Epithelial cell of prostate (primary cell): Measurements from ENCODE around the gene CASP12.
"Not testable (repeated sequence)": the region's sequence is repeated elsewhere in the genome, so short reads cannot be mapped to it uniquely, and the experiment has no call there.

ENCODE experiments used
- DNase-seq: peaks from one replicate; pipeline ENCODE4 v3.0.0-alpha.2; 2011; ENCODE audit warnings: low read depth, low spot score
- H3K27ac ChIP-seq: fragments of 450-650 bp; 2 replicates; pipeline ENCODE4 v1.5.1; 2017; ENCODE audit warnings: mild to moderate bottlenecking

Gene CASP12

DNA sequence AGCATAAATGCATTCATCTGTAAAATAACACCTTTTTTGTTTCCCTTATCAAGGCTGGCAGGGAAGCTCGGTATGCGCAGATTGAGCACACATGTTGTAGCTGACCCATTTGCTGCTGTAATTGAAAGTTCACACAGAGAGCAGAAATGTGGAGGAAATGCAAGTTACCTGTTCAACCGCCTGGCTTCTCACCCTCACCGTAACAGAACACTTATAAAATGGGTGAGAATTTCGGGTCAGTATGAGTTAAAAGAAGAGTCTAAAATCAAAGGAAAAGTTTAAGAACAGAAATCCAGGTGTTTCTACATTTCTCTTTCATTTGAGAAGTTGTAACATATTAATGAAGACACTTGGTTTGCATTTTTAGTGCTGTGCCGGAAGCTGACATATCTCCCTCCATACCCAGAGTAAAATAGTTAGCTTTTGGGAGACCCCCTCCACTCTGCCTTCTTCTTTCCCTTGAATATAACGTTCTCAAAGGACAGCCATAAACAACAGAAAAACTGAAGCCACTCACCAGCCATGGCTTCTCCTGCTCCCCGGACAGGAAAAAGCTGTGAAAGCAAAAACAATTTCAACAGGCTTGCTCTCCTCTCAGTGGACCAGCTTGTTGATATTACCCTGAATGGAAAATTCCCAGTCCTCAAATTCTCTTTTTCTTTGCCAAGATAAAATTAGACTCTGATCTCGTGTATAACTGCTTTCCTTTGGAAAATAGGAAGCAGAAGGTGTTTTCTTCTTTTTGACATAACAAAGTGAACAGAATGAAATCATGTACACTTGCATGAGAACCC lies at the start of gene CASP12:
TSS of gene CASP12 (minus strand) at position 570 of the 794 bp plus-strand sequence.
- no peak for DNase-seq
- H3K27ac ChIP-seq: no peak within 1 kb of the TSS

DNA sequence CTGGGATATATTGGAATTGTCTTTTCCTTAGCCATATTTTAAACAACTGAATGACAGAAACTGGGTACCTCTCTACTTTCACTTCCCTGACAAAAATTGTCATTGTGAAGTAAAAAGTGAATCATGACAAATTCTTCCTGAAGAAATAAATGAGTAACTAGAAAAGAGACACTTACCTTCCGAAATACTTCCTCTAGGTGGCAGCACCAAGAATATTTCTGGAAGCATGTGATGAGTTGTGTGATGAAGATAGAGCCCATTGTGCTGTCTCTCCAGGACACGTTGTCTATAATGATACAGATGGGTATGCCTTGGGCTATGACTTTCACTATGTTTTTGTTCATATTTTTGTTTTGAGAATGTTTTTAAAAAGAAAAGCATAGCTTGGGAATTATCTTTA lies 48.6 kb upstream of the CASP12 start:
- DNase-seq: no peak
- no peak overlapping the region for H3K27ac ChIP-seq

DNA sequence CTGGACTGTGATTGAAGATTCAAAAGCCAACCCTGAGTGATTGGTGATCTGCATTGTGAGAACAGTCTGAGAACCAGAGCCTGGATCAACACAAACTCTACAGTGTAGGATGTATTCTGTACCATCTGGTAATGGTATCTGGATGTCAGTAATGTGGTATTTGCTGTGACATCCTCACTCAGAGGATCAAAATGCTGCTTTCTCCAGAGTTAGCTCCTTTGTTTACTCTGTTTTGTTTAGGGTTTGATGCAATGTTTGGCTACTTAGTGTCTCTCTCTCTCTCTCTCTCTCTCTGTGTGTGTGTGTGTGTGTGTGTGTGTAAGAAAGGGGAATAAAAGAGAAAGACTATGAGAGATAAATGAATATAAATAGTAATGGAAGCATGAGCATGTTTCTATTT lies 45.8 kb upstream of the CASP12 start:
- no peak overlapping the region for H3K27ac ChIP-seq
- no peak for DNase-seq

DNA sequence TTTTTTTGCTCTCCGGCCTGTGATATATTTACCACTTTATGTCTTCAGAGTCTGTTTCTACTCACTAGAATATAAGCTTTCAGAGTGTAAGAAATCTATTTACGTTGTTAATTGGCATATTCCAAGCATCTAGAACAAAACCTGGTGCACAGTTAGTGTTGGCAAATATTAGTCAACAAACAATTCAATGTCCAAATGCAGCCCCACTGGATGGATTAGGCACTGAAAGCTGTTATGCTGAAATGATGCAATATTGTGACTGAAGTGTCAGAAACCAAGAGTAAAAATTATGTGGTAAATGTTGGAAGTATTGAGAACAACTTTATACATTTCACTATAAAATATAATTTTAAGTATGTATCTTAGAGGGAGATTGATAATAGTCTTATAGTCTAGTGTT lies 45.3 kb upstream of the CASP12 start:
- no peak overlapping the region for H3K27ac ChIP-seq
- DNase-seq: no peak

DNA sequence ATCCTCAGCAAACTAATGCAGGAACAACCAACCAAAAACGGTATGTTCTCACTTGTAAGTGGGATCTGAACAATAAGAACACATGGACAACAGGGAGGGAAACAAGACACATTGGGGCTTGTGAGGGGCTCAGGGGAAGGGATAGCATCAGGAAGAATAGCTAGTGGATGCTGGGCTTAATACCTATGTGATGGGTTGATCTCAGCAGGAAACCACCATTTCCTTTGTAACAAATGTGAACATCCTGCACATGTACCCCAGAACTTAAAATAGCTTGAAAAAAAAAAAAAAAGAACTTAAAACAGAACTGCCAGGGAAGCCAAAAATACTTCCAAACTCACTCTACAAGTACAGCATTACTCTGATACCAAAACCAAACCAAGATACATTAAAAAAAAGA lies 36.3 kb upstream of the CASP12 start:
- no peak for DNase-seq
- H3K27ac ChIP-seq: no peak overlapping the region

GRCh38 chr11:104934073-104934472 lies 35.8 kb upstream of the CASP12 start:
- not testable (repeated sequence) for DNase-seq, H3K27ac ChIP-seq

GRCh38 chr11:104928811-104929210 lies 30.6 kb upstream of the CASP12 start:
- DNase-seq: no peak
- H3K27ac ChIP-seq: no peak overlapping the region

DNA sequence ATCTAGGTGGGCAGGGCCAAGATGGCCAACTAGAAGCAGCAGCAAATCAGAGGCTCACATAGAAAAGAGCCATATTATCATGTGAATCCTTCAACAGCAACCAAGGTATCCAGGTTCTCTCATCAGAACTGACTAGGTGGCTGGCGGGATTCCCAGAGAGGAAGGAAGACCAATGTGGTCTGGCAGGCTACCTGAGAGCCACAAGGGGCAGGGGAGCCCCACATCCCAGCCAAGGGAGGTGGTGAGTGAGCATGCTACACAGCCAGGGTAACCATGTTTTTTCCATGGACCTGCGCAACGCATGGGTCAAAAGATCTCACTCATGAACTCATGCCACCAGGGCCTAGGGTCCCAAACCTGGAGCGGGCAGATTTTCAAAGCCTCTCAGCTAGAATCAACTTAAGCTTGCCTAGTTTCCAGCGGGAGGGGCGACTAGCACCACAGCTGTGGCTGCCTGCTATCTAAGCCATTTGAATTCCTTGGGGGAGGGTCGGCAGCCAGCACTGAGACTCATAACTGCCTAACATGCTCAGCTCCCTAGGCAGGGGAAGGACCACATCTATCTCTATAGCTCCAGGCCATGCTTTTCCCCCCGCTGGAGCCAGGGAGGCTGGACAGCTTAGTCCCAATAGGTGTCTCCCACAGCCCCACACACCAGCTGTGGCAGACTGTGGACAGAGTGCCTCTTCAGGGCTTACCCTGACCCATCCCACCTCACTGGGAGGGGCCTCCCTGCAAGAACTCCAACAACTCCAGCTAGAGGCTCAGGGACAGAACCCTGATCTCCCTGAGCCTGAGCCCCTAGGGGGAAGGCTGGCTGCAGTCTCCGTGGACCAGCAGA lies 28.7 kb upstream of the CASP12 start:
- DNase-seq: no peak
- no peak overlapping the region for H3K27ac ChIP-seq

- H3K27ac ChIP-seq: no peak overlapping the region
- DNase-seq: no peak
Measured at GRCh38 chr11:104925850-104926249, 27.6 kb upstream of the CASP12 start.

DNA sequence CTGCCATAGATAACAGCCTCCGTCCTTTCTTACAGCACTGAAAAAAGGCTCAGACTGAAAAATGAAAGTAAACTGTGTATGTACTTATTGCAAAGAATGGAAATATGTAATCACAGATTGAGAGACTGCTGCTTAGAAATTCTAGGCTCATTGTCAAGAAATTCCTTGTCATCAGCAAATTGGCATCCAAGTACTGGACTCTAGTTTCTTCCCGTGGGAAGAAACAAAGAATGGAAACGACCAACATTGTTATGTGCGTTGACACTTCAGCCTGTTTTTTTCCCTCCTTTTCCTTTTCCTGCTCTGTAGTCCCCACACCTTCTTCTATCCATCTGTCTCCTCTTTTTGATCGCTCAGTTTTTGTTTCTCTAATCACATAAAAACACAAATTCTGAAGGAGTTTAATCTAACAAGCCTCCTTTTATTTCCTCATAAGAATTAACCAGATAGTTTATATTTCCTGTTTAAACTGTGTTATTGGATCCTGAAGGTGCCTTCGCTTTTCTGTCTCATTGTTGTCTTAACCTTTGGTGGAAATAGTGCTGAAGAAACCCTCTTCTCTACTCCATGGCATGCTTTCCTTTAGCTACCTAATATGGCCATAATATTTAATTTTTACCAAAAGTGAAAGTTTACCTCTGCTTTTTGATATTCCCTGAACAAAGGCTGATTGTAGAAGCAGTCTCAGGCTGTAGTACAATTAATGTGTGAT lies 20.0 kb upstream of the CASP12 start:
- no peak for DNase-seq
- H3K27ac ChIP-seq: no peak overlapping the region

DNA sequence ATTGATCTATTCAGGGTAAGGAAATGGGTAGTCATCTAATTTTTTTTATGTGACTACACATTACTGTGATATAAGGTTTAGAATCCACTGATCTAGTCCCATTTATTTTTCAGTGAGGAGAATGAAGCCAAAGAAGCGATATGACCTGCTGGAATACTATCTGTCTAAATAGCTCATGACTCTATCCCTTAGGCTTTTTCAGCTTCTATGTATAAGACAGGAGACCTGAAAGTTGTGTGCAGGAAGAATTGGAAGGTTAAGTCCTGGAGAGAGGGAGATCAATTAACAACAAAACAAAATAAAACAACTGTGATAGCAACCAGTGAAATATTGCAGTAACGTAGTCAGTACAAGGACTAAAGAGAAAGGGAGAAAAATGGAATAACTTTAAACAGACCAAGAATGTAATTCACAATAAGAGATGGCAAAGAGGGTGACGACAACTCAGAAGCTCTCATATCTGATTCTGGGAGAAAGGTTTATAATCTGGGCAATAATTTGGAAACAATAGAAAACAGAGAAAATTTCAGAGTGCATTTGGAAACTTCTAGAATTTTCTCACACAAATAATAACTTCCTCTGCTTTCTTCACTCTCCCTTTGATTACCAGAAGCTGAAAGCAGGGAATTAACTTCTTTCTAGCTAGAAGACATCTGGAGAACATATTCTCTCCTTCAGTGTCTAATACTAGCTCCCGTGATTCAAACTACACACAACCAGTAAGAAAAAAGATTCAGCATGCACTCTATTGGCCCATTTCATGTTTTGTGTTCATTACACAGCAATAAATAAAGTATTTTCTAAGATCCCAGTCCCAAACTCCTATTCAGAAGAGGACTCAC lies 19.2 kb upstream of the CASP12 start:
- H3K27ac ChIP-seq: no peak overlapping the region
- no peak for DNase-seq

DNA sequence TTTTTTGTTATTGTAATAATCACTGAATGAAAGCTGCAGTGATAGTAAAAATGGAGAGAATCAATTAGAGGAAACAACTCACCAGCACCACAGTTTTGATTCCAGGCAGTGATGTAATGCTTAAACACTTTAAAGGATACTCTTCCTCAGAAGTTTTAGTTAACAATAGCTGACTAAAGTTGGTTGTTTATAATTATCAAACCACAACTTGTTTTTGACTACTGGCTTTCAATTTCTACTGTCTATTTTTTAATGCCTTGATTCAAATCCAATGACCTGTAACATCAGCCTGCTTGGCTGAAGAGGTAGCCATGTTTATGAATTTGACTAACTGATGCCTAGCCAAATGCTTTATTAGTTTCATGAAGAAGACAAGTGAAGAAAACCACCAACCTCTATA lies 18.2 kb upstream of the CASP12 start:
- no peak overlapping the region for H3K27ac ChIP-seq
- DNase-seq: no peak

DNA sequence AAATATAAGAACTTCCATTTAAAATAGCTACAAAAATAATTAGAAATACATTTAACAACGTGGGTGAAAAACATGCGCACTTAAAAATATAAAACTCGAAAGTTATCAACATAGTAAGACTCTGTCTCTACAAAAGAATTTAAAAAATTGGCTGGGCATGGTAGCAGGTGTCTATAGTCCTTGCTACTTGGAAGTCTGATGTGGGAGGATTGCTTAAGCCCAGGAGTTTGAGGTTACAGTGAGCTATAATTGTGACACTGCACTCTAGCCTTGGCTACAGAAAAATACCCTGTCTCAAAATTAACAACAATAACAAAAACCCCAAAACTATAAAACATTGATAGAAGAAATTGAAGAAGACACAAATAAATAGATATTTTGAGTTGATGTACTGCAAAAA lies 13.8 kb upstream of the CASP12 start:
- no peak overlapping the region for H3K27ac ChIP-seq
- no peak for DNase-seq

DNA sequence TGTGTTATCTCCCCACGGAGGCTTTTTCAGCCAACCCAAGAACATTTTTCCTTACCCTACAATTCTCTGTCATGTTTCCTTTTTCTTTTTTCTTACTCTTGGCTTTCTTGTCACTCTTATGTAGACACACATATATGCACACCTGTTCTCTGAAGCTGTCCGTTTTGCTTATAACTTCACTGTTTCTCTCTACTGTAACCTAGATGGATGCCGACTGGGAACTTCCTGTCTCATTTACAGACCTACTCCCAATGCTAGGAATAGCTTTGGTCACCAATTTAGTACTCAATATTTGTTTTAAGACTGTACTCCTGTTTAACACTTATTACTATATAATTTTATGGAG lies 9.9 kb upstream of the CASP12 start:
- DNase-seq: no peak
- H3K27ac ChIP-seq: no peak overlapping the region

DNA sequence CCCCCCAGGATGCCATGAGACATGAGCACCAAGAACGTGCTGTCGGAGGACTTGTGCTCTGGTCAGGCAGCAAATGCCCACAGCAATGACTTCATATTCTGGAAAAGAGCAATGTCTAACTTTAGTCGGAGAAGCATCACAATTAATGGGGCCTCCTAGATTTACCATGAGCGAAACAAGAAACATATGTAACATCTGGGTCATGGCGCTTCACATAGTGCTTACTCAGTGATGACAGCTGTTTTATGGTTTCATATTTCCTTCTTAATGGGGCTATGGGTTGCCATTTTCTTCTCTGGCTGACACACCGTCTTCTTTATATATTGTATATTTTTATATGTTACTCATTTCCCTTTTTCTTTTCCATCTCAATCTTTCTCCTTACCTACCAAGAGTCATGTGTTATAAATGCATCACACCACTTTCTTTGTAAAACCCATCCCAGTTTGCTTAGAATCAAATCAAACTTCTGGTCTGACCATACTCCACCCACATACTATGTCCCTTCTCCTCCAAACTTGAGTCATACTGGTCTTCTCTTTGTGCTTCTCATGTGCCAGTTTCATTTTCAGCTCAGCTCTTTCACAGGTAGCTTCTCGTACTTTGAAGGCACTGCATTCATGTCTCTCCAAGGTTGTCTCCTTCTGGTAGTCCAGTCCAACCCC lies 9.4 kb upstream of the CASP12 start:
- H3K27ac ChIP-seq: no peak overlapping the region
- no peak for DNase-seq

DNA sequence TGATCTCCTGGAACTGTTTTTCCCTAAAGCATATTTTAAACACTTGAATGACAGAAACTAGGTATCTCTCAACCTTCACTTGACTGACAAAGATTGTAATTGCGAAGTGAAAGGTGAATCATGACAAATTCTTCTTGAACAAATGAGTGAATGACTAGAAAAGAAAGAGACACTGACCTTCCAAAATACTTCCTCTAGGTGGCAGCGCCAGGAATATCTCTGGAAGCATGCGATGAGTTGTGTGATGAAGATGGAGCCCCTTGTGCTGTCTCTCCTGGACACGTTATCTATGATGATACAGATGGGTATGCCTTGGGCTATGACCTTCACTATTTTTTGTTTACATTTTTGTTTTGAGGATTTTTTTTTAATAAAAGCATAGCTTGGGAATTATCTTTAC lies 7.0 kb upstream of the CASP12 start:
- H3K27ac ChIP-seq: no peak overlapping the region
- no peak for DNase-seq

DNA sequence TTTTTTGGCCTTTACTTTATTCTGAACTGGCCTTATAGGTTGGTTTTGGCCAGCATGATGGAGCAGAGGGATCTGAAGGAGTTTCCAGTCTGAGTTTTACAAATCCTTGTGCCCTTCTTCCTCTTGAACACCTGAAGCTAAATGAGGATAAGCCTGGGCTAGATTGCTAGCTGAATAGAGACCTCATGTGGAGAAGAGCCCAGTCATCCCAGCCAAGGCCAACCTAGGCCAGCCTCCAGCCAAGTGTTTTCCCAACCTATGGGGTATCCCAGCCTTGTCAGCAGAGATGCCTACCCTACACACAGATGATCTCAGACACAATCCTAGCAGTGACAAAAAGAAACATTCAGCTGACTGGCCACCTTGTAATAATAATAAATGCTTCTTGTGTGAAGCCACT lies 966 bp upstream of the CASP12 start:
- DNase-seq: no peak

GRCh38 chr11:104898685-104899013 lies 389 bp upstream of the CASP12 start:
- DNase-seq: no peak
- no peak overlapping the region for H3K27ac ChIP-seq

More for the DNA sequence above, 966 bp upstream of the CASP12 start:
- H3K27ac ChIP-seq: no peak overlapping the region

GRCh38 chr11:104895634-104896033 lies 2.6 kb downstream of the CASP12 start:
- no peak for DNase-seq
- no peak overlapping the region for H3K27ac ChIP-seq

- DNase-seq: no peak
- H3K27ac ChIP-seq: no peak overlapping the region
Measured at GRCh38 chr11:104893876-104894275, 4.4 kb downstream of the CASP12 start.
